Body of pancreas (tissue), 4 donors: ENCODE data around the gene HCCS.

Experiments
- POLR2A ChIP-seq, 3 donors: fragments of 450-650 bp; IDR thresholded peaks; one replicate each; pipeline ENCODE4 v1.6.1; 2016; ENCODE audit warnings: antibody characterized with exemption in 3 of 3, mild to moderate bottlenecking in 2 of 3
- TF ChIP-seq, protein P1 (sequence below), 7 experiments: fragments of 450-650 bp in 4 of 7; fragments of 200-600 bp in 3 of 7; sonication (generic) in 3 of 7; IDR thresholded peaks; one replicate each; pipeline ENCODE4 v1.5.1; 2016 to 2019; ENCODE audit warnings: antibody characterized with exemption in 7 of 7

GRCh38 chrX:11129534-11130105 lies 18.5 kb downstream of the HCCS start:
- TF ChIP-seq, protein P1, sequence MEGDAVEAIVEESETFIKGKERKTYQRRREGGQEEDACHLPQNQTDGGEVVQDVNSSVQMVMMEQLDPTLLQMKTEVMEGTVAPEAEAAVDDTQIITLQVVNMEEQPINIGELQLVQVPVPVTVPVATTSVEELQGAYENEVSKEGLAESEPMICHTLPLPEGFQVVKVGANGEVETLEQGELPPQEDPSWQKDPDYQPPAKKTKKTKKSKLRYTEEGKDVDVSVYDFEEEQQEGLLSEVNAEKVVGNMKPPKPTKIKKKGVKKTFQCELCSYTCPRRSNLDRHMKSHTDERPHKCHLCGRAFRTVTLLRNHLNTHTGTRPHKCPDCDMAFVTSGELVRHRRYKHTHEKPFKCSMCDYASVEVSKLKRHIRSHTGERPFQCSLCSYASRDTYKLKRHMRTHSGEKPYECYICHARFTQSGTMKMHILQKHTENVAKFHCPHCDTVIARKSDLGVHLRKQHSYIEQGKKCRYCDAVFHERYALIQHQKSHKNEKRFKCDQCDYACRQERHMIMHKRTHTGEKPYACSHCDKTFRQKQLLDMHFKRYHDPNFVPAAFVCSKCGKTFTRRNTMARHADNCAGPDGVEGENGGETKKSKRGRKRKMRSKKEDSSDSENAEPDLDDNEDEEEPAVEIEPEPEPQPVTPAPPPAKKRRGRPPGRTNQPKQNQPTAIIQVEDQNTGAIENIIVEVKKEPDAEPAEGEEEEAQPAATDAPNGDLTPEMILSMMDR (IDR thresholded peaks at IDR 0.05), result no peak
- TF ChIP-seq POLR2A (IDR thresholded peaks at IDR 0.05), result no peak
